ENCODE data around the gene PLS3. TPM values are rescaled to one million over a fixed set of nuclear protein-coding genes. Genes with fewer than 3 reads are reported as not detected.
A peak's percentile ranks its signal among the peaks of the same experiment; 100 is the strongest.

PLS3 gene
- total RNA-seq, 1 experiment from 2014 or later = 169 TPM

- no peak overlapping the region for H3K27ac Mint-ChIP-seq (ENCODE audit: unreplicated experiment)
- intact Hi-C loops (cut with micrococcal nuclease; ENCODE audit: unreplicated experiment) = loop anchor here (2.0 to 5.0 kb wide), 3 partner anchors 38 to 463 kb away; no protein-coding TSS in a partner anchor
- no peak overlapping the region for H3K4me3 Mint-ChIP-seq (ENCODE audit: low read depth, unreplicated experiment)
- peak; percentile 45 for DNase-seq
- H3K9me3 Mint-ChIP-seq (ENCODE audit: low read depth, unreplicated experiment) = no peaks in the 10 kb centered on the region
- no peak for TF ChIP-seq CTCF (IDR thresholded peaks at IDR 0.05; ENCODE audit: unreplicated experiment)
- no TSS peak for BruUV-seq (replicated peaks)
- H3K27me3 Mint-ChIP-seq (ENCODE audit: unreplicated experiment) = no peaks in the 10 kb centered on the region
- H3K36me3 Mint-ChIP-seq (ENCODE audit: insufficient read depth, unreplicated experiment) = no peaks in the 10 kb centered on the region
- CTCF ChIA-PET = interaction anchor here (0.5 to 1.4 kb wide), 2 partner anchors 11 to 29 kb away, joined by 3 to 7 read pairs; no protein-coding TSS in a partner anchor
- no peaks in the 10 kb centered on the region for H3K4me1 Mint-ChIP-seq (ENCODE audit: low read depth, unreplicated experiment)
Measured at GRCh38 chrX:115690511-115691216, 129.7 kb downstream of the PLS3 start.

GRCh38 chrX:115693476-115693875 is 132.5 kb downstream of the PLS3 start:
- Mint-ChIP-seq H3K4me3 (ENCODE audit: low read depth, unreplicated experiment) (no peak overlapping the region), H3K36me3 (ENCODE audit: insufficient read depth, unreplicated experiment) (no peaks in the 10 kb centered on the region), H3K9me3 (ENCODE audit: low read depth, unreplicated experiment) (no peaks in the 10 kb centered on the region), H3K27ac (ENCODE audit: unreplicated experiment) (no peak overlapping the region), H3K27me3 (ENCODE audit: unreplicated experiment) (no peaks in the 10 kb centered on the region), H3K4me1 (ENCODE audit: low read depth, unreplicated experiment) (no peaks in the 10 kb centered on the region)
- TF ChIP-seq CTCF (IDR thresholded peaks at IDR 0.05; ENCODE audit: unreplicated experiment) = no peak
- intact Hi-C loops (cut with micrococcal nuclease; ENCODE audit: unreplicated experiment) = loop anchor here (5.0 kb wide), 2 partner anchors 41 to 466 kb away; no protein-coding TSS in a partner anchor
- CTCF ChIA-PET = no interaction called here
- no TSS peak for BruUV-seq (replicated peaks)
- no peak for DNase-seq

DNA sequence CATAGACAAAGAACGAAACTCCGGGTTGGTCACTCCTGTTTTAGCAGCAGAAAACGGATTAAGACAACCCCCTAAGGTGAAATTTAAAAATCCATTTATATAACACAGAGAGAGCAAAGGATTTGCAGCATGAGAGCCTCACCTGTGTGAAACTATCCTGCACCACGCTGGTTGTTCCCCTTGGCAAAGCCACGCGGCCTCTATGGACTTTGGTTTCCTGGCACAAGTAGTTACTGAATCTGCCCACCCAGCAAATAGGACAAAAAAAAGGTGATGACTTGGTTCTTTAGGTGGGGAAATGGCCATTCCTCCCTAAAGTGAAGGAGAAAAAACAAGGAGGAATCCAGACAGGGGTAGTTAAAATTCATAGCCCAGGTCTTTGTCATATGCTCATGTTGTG is 133.1 kb downstream of the PLS3 start:
- Mint-ChIP-seq H3K4me3 (ENCODE audit: low read depth, unreplicated experiment) (no peak overlapping the region), H3K27ac (ENCODE audit: unreplicated experiment) (no peak overlapping the region), H3K27me3 (ENCODE audit: unreplicated experiment) (no peaks in the 10 kb centered on the region), H3K4me1 (ENCODE audit: low read depth, unreplicated experiment) (no peaks in the 10 kb centered on the region), H3K36me3 (ENCODE audit: insufficient read depth, unreplicated experiment) (no peaks in the 10 kb centered on the region), H3K9me3 (ENCODE audit: low read depth, unreplicated experiment) (no peaks in the 10 kb centered on the region)
- no peak for DNase-seq
- CTCF ChIA-PET = no interaction called here
- no peak for TF ChIP-seq CTCF (IDR thresholded peaks at IDR 0.05; ENCODE audit: unreplicated experiment)
- intact Hi-C loops (cut with micrococcal nuclease; ENCODE audit: unreplicated experiment) = loop anchor here (5.0 kb wide), 2 partner anchors 42 to 467 kb away; no protein-coding TSS in a partner anchor
- no TSS peak for BruUV-seq (replicated peaks)

- no peak for DNase-seq
- Mint-ChIP-seq H3K9me3 (ENCODE audit: low read depth, unreplicated experiment) (no peaks in the 10 kb centered on the region), H3K4me3 (ENCODE audit: low read depth, unreplicated experiment) (no peak overlapping the region), H3K4me1 (ENCODE audit: low read depth, unreplicated experiment) (no peaks in the 10 kb centered on the region), H3K27ac (ENCODE audit: unreplicated experiment) (no peak overlapping the region), H3K36me3 (ENCODE audit: insufficient read depth, unreplicated experiment) (no peaks in the 10 kb centered on the region), H3K27me3 (ENCODE audit: unreplicated experiment) (no peaks in the 10 kb centered on the region)
- no peak for TF ChIP-seq CTCF (IDR thresholded peaks at IDR 0.05; ENCODE audit: unreplicated experiment)
- no TSS peak for BruUV-seq (replicated peaks)
- CTCF ChIA-PET = interaction anchor here (0.7 kb wide), 1 partner anchor 469 kb away, joined by 5 read pairs; no protein-coding TSS in a partner anchor
- intact Hi-C loops (cut with micrococcal nuclease; ENCODE audit: unreplicated experiment) = no loop called here
Measured at GRCh38 chrX:115696039-115696438, 135.1 kb downstream of the PLS3 start.
